Heart left ventricle (tissue), 16 donors: ENCODE data around the gene LPIN2. TPM values are rescaled to one million over a fixed set of nuclear protein-coding genes. Genes with fewer than 3 reads are reported as not detected.

Source experiments
- ATAC-seq, 4 donors: fragments of 200-7000 bp; cut with Tn5 transposase; one replicate each; pipeline ENCODE4 v1.9.1; 2020 to 2022; ENCODE audit warnings: moderate library complexity in 4 of 4, mild to moderate bottlenecking in 3 of 4, moderate number of reproducible peaks in 1 of 4
- DNase-seq, 5 donors: peaks; one replicate each; pipeline ENCODE4 v3.0.0-alpha.2; 2020
- H3K27ac ChIP-seq, 12 donors: fragments of 200-600 bp; sonication (generic) in 4 of 12; one replicate each; pipeline versions ENCODE4 v1.5.0 to v1.8.0; 2016 to 2022; ENCODE audit warnings: mild to moderate bottlenecking in 2 of 12
- H3K27me3 ChIP-seq, 9 donors: fragments of 200-600 bp; sonication (generic) in 2 of 9; one replicate each; pipeline versions ENCODE4 v1.5.1 to v1.8.0; 2016 to 2022; ENCODE audit warnings: mild to moderate bottlenecking in 3 of 9
- H3K36me3 ChIP-seq, 9 donors: fragments of 200-600 bp; sonication (generic) in 2 of 9; one replicate each; pipeline versions ENCODE4 v1.5.0 to v1.8.0; 2018 to 2022; ENCODE audit warnings: mild to moderate bottlenecking in 2 of 9
- H3K4me1 ChIP-seq, 12 donors: fragments of 200-600 bp; sonication (generic) in 4 of 12; one replicate each; pipeline versions ENCODE4 v1.5.0 to v1.8.0; 2016 to 2022; ENCODE audit warnings: mild to moderate bottlenecking in 3 of 12
- H3K4me3 ChIP-seq, 12 donors: fragments of 200-600 bp; sonication (generic) in 4 of 12; one replicate each; pipeline versions ENCODE4 v1.5.0 to v1.8.0; 2017 to 2022; ENCODE audit warnings: mild to moderate bottlenecking in 9 of 12, moderate library complexity in 4 of 12
- H3K9me3 ChIP-seq, 12 donors: fragments of 200-600 bp; sonication (generic) in 4 of 12; one replicate each; pipeline versions ENCODE4 v1.5.0 to v1.8.0; 2016 to 2022; ENCODE audit warnings: mild to moderate bottlenecking in 1 of 12
- CTCF ChIP-seq, 12 donors: fragments of 200-600 bp; sonication (generic) in 4 of 12; IDR thresholded peaks; one replicate each; pipeline versions ENCODE4 v1.5.0 to v1.8.0; 2018 to 2022; ENCODE audit warnings: antibody characterized with exemption in 12 of 12, mild to moderate bottlenecking in 5 of 12
- POLR2A ChIP-seq, 2 donors: fragments of 450-650 bp; IDR thresholded peaks; one replicate each; pipeline ENCODE4 v1.6.1; 2017; ENCODE audit warnings: antibody characterized with exemption in 2 of 2, mild to moderate bottlenecking in 2 of 2, moderate library complexity in 2 of 2
- WGBS, 4 donors: extraction: QIAGEN DNeasy Blood & Tissue Kit in 2 of 4; methylation state at CpG; one replicate each; pipeline versions ENCODE4 v1.1.5 to v1.1.7; 2013 to 2018; 5-methylcytosine and 5-hydroxymethylcytosine counted together
- intact Hi-C, 10 donors: fragments of 100-400 bp; cut with DNase I; formaldehyde crosslinking; loops; one replicate each; pipeline versions ENCODE4 v1.11.1 to v1.14.2; 2022
- polyA plus RNA-seq, 2 donors: library from polyadenylated mRNA; stranded (reverse); fragments of 200-250 nt; gene quantifications; one replicate each; pipeline ENCODE4 v1.2.3, GENCODE V29; 2013
- total RNA-seq, 9 donors: library from RNA; depleted of rRNA in 2 of 9; stranded (reverse); fragments of >200 nt in 2 of 9; fragmentation: NEBNext Ultra II Directional in 3 of 9; extraction: Animal tissue kit (Norgen Biotek cat#: 25700) in 3 of 9; gene quantifications; one replicate each; pipeline versions ENCODE4 v1.1.0 to v1.2.4, GENCODE V29; 2016 to 2023
- donor health status: ischemic (EF 13 %, LVEDD 7.1; RV severe dilation, severe dysfunction).
- donor health status: healthy with polysubstance abuse.
- donor health status: DM: no; HTN: yes; CAD: no.
- donor health status: DM: no; HTN: no; CAD: no.
- donor health status: ischemic (EF 25% LVEDD 6.9; RV normal size, moderate dysfunction).
- donor health status: ischemic (EF 25% LVEDD 5.7; RV mildly dilated, moderate dysfunction).
- donor health status: healthy.
- donor health status: DM: yes; HTN: yes; CAD: no.
- donor health status: ischemic (EF 35%, LVEDD 5.7; RV mildly dilated, moderate dysfunction).
- donor health status: nonischemic (EF 11% LVEDD 7.7; RV severe dilation, severe dysfunction).
- donor health status: DM: yes; HTN: yes; CAD: no.
- donor health status: PGD.
- donor health status: ischemic (EF 29% LVEDD 5.4; RV normal size, mild dysfunction).
- donor health status: nonischemic (EF 23%, LVEDD 6.1; RV moderate dilation, normal function).

Gene LPIN2
- total and polyA plus RNA-seq, 11 donors: 1.9 to 21.6 (median 10.9) TPM

- H3K36me3 ChIP-seq: no peaks in the 10 kb centered on the region
- H3K27me3 ChIP-seq: no peaks in the 10 kb centered on the region
- no peak for TF ChIP-seq POLR2A (IDR thresholded peaks at IDR 0.05)
- TF ChIP-seq CTCF (IDR thresholded peaks at IDR 0.05): no peak
- peak overlapping the region in 1 of 12 donors; percentile 47 for H3K4me3 ChIP-seq
- H3K9me3 ChIP-seq: no peaks in the 10 kb centered on the region
- WGBS, 4 donors: 62 to 69% (median 67%) methylated on average over 8 of the region's 8 CpGs
- ATAC-seq: no peak
- no peak for DNase-seq
- peaks cover 6 to 96% (median 55%) of the 10 kb centered on the region in 12 donors for H3K4me1 ChIP-seq
- intact Hi-C loops: loop anchor here in 5 of 10 donors (5.0 to 10.0 kb wide), 5 partner anchors 32 to 48 kb away; partner anchors contain the start of gene LPIN2 (in 1 of the 5)
- H3K27ac ChIP-seq: peak overlapping the region in 10 of 12 donors; percentile 23 to 90 (median 38)
These were observed 32.8 kb downstream of the LPIN2 start for GRCh38 chr18:2979871-2980790.

- 73 to 83% (median 83%) methylated on average over 3 of the region's 3 CpGs for WGBS, 4 donors
- peak overlapping the region in 8 of 12 donors; percentile 12 to 90 (median 46) for H3K27ac ChIP-seq
- no peaks in the 10 kb centered on the region for H3K27me3 ChIP-seq
- TF ChIP-seq POLR2A (IDR thresholded peaks at IDR 0.05) (no peak), CTCF (IDR thresholded peaks at IDR 0.05) (no peak)
- peak overlapping the region in 1 of 12 donors; percentile 25 for H3K4me3 ChIP-seq
- H3K9me3 ChIP-seq: no peaks in the 10 kb centered on the region
- ATAC-seq: no peak
- peaks cover 6 to 96% (median 53%) of the 10 kb centered on the region in 12 donors for H3K4me1 ChIP-seq
- DNase-seq: no peak
- intact Hi-C loops: loop anchor here in 1 of 10 donors (5.0 kb wide), 1 partner anchor 33 kb away; the partner anchor contains the start of gene LPIN2
- H3K36me3 ChIP-seq: no peaks in the 10 kb centered on the region
These were observed 33.8 kb downstream of the LPIN2 start for GRCh38 chr18:2979129-2979528.

GRCh38 chr18:2978661-2979106, 34.3 kb downstream of the LPIN2 start:
- intact Hi-C loops: loop anchor here in 1 of 10 donors (5.0 kb wide), 1 partner anchor 34 kb away; the partner anchor contains the start of gene LPIN2
- Histone ChIP-seq H3K27ac (peak overlapping the region in 10 of 12 donors; percentile 4 to 90 (median 46)), H3K4me3 (peak overlapping the region in 4 of 12 donors; percentile 13 to 35 (median 24)), H3K4me1 (peaks cover 6 to 92% (median 53%) of the 10 kb centered on the region in 12 donors), H3K9me3 (no peaks in the 10 kb centered on the region), H3K27me3 (no peaks in the 10 kb centered on the region), H3K36me3 (no peaks in the 10 kb centered on the region)
- peak in 3 of 4 donors; percentile 31 to 50 (median 33) for ATAC-seq
- TF ChIP-seq POLR2A (IDR thresholded peaks at IDR 0.05) (no peak), CTCF (IDR thresholded peaks at IDR 0.05) (no peak)
- WGBS, 4 donors: 41 to 73% (median 55%) methylated on average over 3 of the region's 3 CpGs
- no peak for DNase-seq

- Histone ChIP-seq H3K9me3 (no peaks in the 10 kb centered on the region), H3K27ac (peak overlapping the region in 10 of 12 donors; percentile 4 to 90 (median 46)), H3K27me3 (no peaks in the 10 kb centered on the region), H3K36me3 (no peaks in the 10 kb centered on the region), H3K4me1 (peaks cover 6 to 92% (median 56%) of the 10 kb centered on the region in 12 donors), H3K4me3 (peak overlapping the region in 4 of 12 donors; percentile 13 to 35 (median 24))
- WGBS, 4 donors: 58 to 76% (median 70%) methylated on average over 3 of the region's 3 CpGs
- DNase-seq (no peak), ATAC-seq (no peak)
- intact Hi-C loops: loop anchor here in 1 of 10 donors (5.0 kb wide), 1 partner anchor 34 kb away; the partner anchor contains the start of gene LPIN2
- TF ChIP-seq CTCF (IDR thresholded peaks at IDR 0.05) (no peak), POLR2A (IDR thresholded peaks at IDR 0.05) (no peak)
These were observed 34.7 kb downstream of the LPIN2 start for GRCh38 chr18:2978208-2978607.
